Natural killer cell (primary cell): ENCODE data around the gene NFATC3. TPM values are rescaled to one million over a fixed set of nuclear protein-coding genes. Genes with fewer than 3 reads are reported as not detected.

Source experiments
- ATAC-seq, 3 donors: fragments of 150-1000 bp in 2 of 3; fragments of 200-7000 bp in 1 of 3; cut with Tn5 transposase; 1 replicate in 1 of 3; 2 replicates in 2 of 3; pipeline ENCODE4 v1.10.0; 2021; ENCODE audit warnings: mild to moderate bottlenecking in 2 of 3, moderate library complexity in 2 of 3
- DNase-seq, 2 donors: peaks; one replicate each; pipeline versions ENCODE4 v3.0.0 to v3.0.0-alpha.2; 2013 to 2021; ENCODE audit warnings: mixed read lengths in 1 of 2
- H3K27ac ChIP-seq: one replicate; pipeline ENCODE4 v1.5.1; 2013; ENCODE audit warnings: mild to moderate bottlenecking, low read length
- H3K27me3 ChIP-seq: one replicate; pipeline ENCODE4 v1.6.1; 2013; ENCODE audit warnings: low read length; ENCODE audit not compliant: control insufficient read depth, insufficient read depth
- H3K36me3 ChIP-seq: one replicate; pipeline ENCODE4 v1.6.1; 2013; ENCODE audit warnings: low read length; ENCODE audit not compliant: control insufficient read depth, insufficient read depth
- H3K4me1 ChIP-seq: one replicate; pipeline ENCODE4 v1.6.1; 2013; ENCODE audit warnings: low read length; ENCODE audit not compliant: control insufficient read depth, insufficient read depth
- H3K4me3 ChIP-seq: one replicate; pipeline ENCODE4 v1.5.1; 2013; ENCODE audit warnings: low read length
- H3K9me3 ChIP-seq: one replicate; pipeline ENCODE4 v1.6.1; 2013; ENCODE audit warnings: low read length; ENCODE audit not compliant: control insufficient read depth, insufficient read depth
- H3K27ac Mint-ChIP-seq, 2 donors: one replicate each; pipeline ENCODE4 v1.8.0; 2022; ENCODE audit warnings: mild to moderate bottlenecking in 2 of 2, mixed read lengths in 2 of 2, moderate library complexity in 1 of 2
- H3K27me3 Mint-ChIP-seq, 2 donors: one replicate each; pipeline ENCODE4 v1.8.0; 2022; ENCODE audit warnings: low read depth in 2 of 2, mixed read lengths in 2 of 2
- H3K36me3 Mint-ChIP-seq: one replicate; pipeline ENCODE4 v1.8.0; 2022; ENCODE audit warnings: mixed read lengths
- H3K4me1 Mint-ChIP-seq, 2 donors: one replicate each; pipeline ENCODE4 v1.8.0; 2022; ENCODE audit warnings: mixed read lengths in 2 of 2
- H3K4me3 Mint-ChIP-seq: one replicate; pipeline ENCODE4 v1.8.0; 2022; ENCODE audit warnings: mild to moderate bottlenecking, moderate library complexity, mixed read lengths
- H3K9me3 Mint-ChIP-seq, 2 donors: one replicate each; pipeline ENCODE4 v1.8.0; 2022; ENCODE audit warnings: mixed read lengths in 2 of 2
- CTCF ChIP-seq: fragments of 200-600 bp; IDR thresholded peaks from one replicate; pipeline ENCODE4 v1.8.0; 2022; ENCODE audit warnings: antibody characterized with exemption
- WGBS: methylation state at CpG from one replicate; pipeline ENCODE4 v1.1.7; 2013; ENCODE audit warnings: missing lambda C conversion rate; ENCODE audit not compliant: insufficient coverage; 5-methylcytosine and 5-hydroxymethylcytosine counted together
- intact Hi-C: fragments of 100-400 bp; cut with micrococcal nuclease; formaldehyde crosslinking; loops from one replicate; pipeline ENCODE4 v1.14.2; 2022
- total RNA-seq, 4 donors: library from RNA; stranded (reverse); fragments of 120-200 nt in 1 of 4; gene quantifications; one replicate each; pipeline versions ENCODE4 v1.2.3 to v1.2.4, GENCODE V29; 2013 to 2022

The NFATC3 gene
- total RNA-seq, 3 donors from 2014 or later (not counting 1 experiment from before 2014, with no cell fraction given): 241 to 282 (median 263) TPM

- ATAC-seq (no peak), DNase-seq (no peak)
- no peak overlapping the region for H3K4me3 ChIP-seq
- Mint-ChIP-seq H3K27ac (peak overlapping the region; percentile 69 to 77), H3K27me3 (no peaks in the 10 kb centered on the region), H3K36me3 (peaks cover 17% of the 10 kb centered on the region), H3K4me1 (peaks cover 13 to 26% of the 10 kb centered on the region in 2 donors), H3K9me3 (no peaks in the 10 kb centered on the region), H3K4me3 (no peak overlapping the region)
- H3K27me3 ChIP-seq: no peaks in the 10 kb centered on the region
- peaks cover 3% of the 10 kb centered on the region for H3K4me1 ChIP-seq
- WGBS: 81% methylated on average over 7 of the region's 7 CpGs
- intact Hi-C loops: no loop called here
- no peak for TF ChIP-seq CTCF
- no peaks in the 10 kb centered on the region for H3K9me3 ChIP-seq
- peaks cover 67% of the 10 kb centered on the region for H3K36me3 ChIP-seq
- H3K27ac ChIP-seq: no peak overlapping the region
These were observed 101.7 kb downstream of the NFATC3 start for GRCh38 chr16:68186877-68187276.

GRCh38 chr16:68187505-68187904 lies 102.3 kb downstream of the NFATC3 start:
- WGBS: 64% methylated on average over 2 of the region's 2 CpGs
- Histone ChIP-seq H3K4me3 (no peak overlapping the region), H3K27me3 (no peaks in the 10 kb centered on the region), H3K27ac (no peak overlapping the region), H3K36me3 (peaks cover 66% of the 10 kb centered on the region), H3K4me1 (peaks cover 3% of the 10 kb centered on the region), H3K9me3 (no peaks in the 10 kb centered on the region)
- peaks cover 17% of the 10 kb centered on the region for H3K36me3 Mint-ChIP-seq
- peak in 1 of 3 donors; percentile 34 for ATAC-seq
- H3K27me3 Mint-ChIP-seq: no peaks in the 10 kb centered on the region
- no peak for TF ChIP-seq CTCF
- intact Hi-C loops: no loop called here
- peaks cover 16 to 27% of the 10 kb centered on the region in 2 donors for H3K4me1 Mint-ChIP-seq
- no peak overlapping the region for H3K4me3 Mint-ChIP-seq
- peak overlapping the region; percentile 69 to 77 for H3K27ac Mint-ChIP-seq
- H3K9me3 Mint-ChIP-seq: no peaks in the 10 kb centered on the region
- DNase-seq: no peak

DNA sequence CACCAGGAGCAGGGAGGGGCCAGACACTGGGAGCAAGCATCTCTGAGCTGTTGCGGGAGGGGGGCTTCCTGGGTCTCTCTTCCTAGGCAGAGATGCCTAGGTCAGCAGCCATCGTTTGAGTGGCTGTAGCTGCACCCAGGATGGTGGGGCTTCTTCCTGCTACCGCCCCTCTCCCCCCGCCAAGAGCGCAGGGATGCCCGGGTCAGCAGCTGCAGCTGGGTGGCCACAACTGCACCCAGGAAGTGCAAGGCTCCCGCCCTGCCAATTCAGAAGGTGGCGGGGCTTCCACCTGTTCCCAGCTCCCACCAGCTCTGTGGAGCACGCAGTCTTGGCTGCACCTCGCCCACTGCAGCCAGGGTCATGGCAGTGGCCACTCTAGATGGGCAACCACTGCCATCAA lies 103.0 kb downstream of the NFATC3 start:
- Histone ChIP-seq H3K9me3 (no peaks in the 10 kb centered on the region), H3K4me1 (peaks cover 3% of the 10 kb centered on the region), H3K27me3 (no peaks in the 10 kb centered on the region), H3K36me3 (peaks cover 66% of the 10 kb centered on the region), H3K27ac (no peak overlapping the region), H3K4me3 (no peak overlapping the region)
- H3K9me3 Mint-ChIP-seq: no peaks in the 10 kb centered on the region
- no peak for TF ChIP-seq CTCF
- no peaks in the 10 kb centered on the region for H3K27me3 Mint-ChIP-seq
- no peak for DNase-seq
- peaks cover 20 to 34% of the 10 kb centered on the region in 2 donors for H3K4me1 Mint-ChIP-seq
- ATAC-seq: peak in 1 of 3 donors; percentile 12
- peaks cover 17% of the 10 kb centered on the region for H3K36me3 Mint-ChIP-seq
- peak overlapping the region in 1 of 2 donors; percentile 48 for H3K27ac Mint-ChIP-seq
- intact Hi-C loops: no loop called here
- H3K4me3 Mint-ChIP-seq: no peak overlapping the region
- 93% methylated on average over 10 of the region's 10 CpGs for WGBS

- H3K27ac Mint-ChIP-seq: peak overlapping the region in 1 of 2 donors; percentile 62
These were observed 104.9 kb downstream of the NFATC3 start for GRCh38 chr16:68190081-68190480.

More at GRCh38 chr16:68190081-68190480, 104.9 kb downstream of the NFATC3 start:
- Histone ChIP-seq H3K27ac (no peak overlapping the region), H3K4me3 (no peak overlapping the region), H3K9me3 (no peaks in the 10 kb centered on the region), H3K27me3 (no peaks in the 10 kb centered on the region), H3K4me1 (peaks cover 3% of the 10 kb centered on the region), H3K36me3 (peaks cover 58% of the 10 kb centered on the region)
- Mint-ChIP-seq H3K4me3 (no peak overlapping the region), H3K27me3 (no peaks in the 10 kb centered on the region), H3K4me1 (peaks cover 25 to 39% of the 10 kb centered on the region in 2 donors), H3K36me3 (peaks cover 9% of the 10 kb centered on the region), H3K9me3 (no peaks in the 10 kb centered on the region)
- intact Hi-C loops: no loop called here
- ATAC-seq (no peak), DNase-seq (no peak)
- 100% methylated on average over 1 of the region's 1 CpG for WGBS
- no peak for TF ChIP-seq CTCF
